HEK293T (cell line): ENCODE measurements around the gene MED7.

ENCODE experiments used
- CTCF ChIA-PET: fragments of 350-600 bp; formaldehyde crosslinking; extraction: SDS; loops from one replicate; lab custom pipeline; 2021; ENCODE audit warnings: antibody characterized with exemption, inconsistent platforms; lab: Yijun Ruan, JAX
- POLR2A ChIA-PET: fragments of 350-600 bp; formaldehyde crosslinking; extraction: SDS; loops from one replicate; lab custom pipeline; 2020; ENCODE audit warnings: antibody characterized with exemption, inconsistent platforms; lab: Yijun Ruan, JAX
- DNase-seq: peaks from one replicate; pipeline ENCODE4 v3.0.0; 2012; ENCODE audit warnings: mixed read lengths; ENCODE audit errors: extremely low spot score
- ARNT ChIP-seq: fragments of 450-650 bp; IDR thresholded peaks from 2 replicates; pipeline ENCODE4 v1.6.1; 2017; ENCODE audit warnings: mild to moderate bottlenecking
- BHLHE40 ChIP-seq: fragments of 450-650 bp; IDR thresholded peaks from 2 replicates; pipeline ENCODE4 v1.6.1; 2016; ENCODE audit warnings: mild to moderate bottlenecking, moderate library complexity, borderline replicate concordance
- CTBP1 ChIP-seq: fragments of 450-650 bp; IDR thresholded peaks from 2 replicates; pipeline ENCODE4 v1.6.1; 2016; ENCODE audit warnings: borderline replicate concordance
- ELF4 ChIP-seq: fragments of 450-650 bp; IDR thresholded peaks from 2 replicates; pipeline ENCODE4 v1.6.1; 2017; ENCODE audit warnings: antibody characterized with exemption
- FOXK2 ChIP-seq: fragments of 450-650 bp; IDR thresholded peaks from 2 replicates; pipeline ENCODE4 v1.6.1; 2016; ENCODE audit warnings: mild to moderate bottlenecking
- HDGF ChIP-seq: fragments of 450-650 bp; IDR thresholded peaks from 2 replicates; pipeline ENCODE4 v1.6.1; 2017; ENCODE audit warnings: antibody characterized with exemption, borderline replicate concordance
- L3MBTL2 ChIP-seq: fragments of 450-650 bp; conservative IDR thresholded peaks from 2 replicates; pipeline ENCODE4 v1.6.1; 2016; ENCODE audit warnings: mild to moderate bottlenecking
- LEF1 ChIP-seq: fragments of 450-650 bp; IDR thresholded peaks from 2 replicates; pipeline ENCODE4 v1.6.1; 2017; ENCODE audit warnings: mild to moderate bottlenecking, borderline replicate concordance
- NFRKB ChIP-seq: fragments of 450-650 bp; IDR thresholded peaks from 2 replicates; pipeline ENCODE4 v1.6.1; 2016; ENCODE audit warnings: mild to moderate bottlenecking, moderate library complexity
- SUZ12 ChIP-seq: fragments of 450-650 bp; IDR thresholded peaks from 2 replicates; pipeline ENCODE4 v1.6.1; 2016; ENCODE audit warnings: mild to moderate bottlenecking
- TARDBP ChIP-seq: fragments of 450-650 bp; IDR thresholded peaks from 2 replicates; pipeline ENCODE4 v1.6.1; 2016
- ZNF384 ChIP-seq: fragments of 450-650 bp; IDR thresholded peaks from 2 replicates; pipeline ENCODE4 v1.6.1; 2016
- TF ChIP-seq, protein P1 (sequence below): fragments of 450-650 bp; IDR thresholded peaks from 2 replicates; pipeline ENCODE4 v1.6.1; 2016

The MED7 gene

DNA sequence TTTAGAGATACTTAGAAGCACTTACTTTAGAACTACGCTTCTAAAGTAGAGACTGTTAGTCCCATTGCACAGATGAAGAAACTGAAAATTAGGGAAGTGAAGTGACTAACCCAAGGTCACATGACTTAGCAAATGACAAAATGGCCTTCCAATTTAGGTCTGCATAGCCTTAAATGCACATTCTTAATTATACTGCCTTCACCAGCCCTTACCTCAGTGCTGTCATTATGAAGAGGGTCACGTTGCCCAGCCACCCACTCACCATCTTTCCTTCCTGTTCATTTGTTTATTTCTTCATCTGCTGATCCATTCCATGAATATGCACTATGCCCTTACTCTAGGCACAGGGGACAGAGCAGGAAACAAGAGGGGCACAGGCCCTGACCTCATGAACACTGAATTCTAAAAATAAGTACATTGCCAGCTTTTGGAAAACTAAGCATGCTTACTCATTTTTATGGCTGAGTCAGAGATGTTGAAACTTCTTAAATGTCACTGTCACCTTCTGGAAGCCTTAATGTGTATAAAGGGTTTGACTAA, 42.5 kb downstream of the MED7 start:
- no peak for DNase-seq
- ChIA-PET CTCF (no interaction called here), POLR2A (no interaction called here)
- no peak for TF ChIP-seq CTBP1
- no peak for TF ChIP-seq NFRKB
- TF ChIP-seq HDGF = no peak
- no peak for TF ChIP-seq FOXK2

DNA sequence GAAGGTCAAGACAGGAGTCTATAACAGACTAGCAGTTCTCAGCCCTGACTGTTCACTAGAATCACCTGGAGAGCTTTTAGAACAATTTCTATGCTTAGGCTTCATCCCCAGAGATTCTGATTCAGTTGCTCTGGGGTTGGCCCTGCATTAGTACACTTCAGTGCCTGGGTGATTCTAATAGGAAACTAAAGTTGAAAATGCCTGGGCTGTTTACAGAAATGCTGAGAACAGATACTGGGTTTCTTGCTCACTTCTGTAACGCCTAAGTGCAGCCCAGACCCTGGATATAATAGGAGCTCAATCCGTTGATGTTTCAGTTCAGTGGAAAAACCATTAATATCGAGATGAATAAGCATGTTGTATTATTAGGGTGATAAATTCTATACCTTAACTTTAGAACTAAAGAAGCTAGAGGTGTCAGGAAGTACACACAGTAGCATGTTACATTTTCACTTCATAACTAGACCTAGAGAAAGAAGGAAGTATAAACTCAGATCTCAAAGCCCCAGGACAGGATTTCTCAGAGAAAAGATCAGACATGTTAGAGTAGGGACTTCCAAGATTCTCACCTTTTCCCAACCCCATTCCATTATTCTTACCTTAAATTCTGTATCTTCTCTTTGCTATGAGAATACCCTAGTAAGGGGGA, 54.2 kb downstream of the MED7 start:
- ChIA-PET POLR2A (no interaction called here), CTCF (no interaction called here)
- no peak for TF ChIP-seq ZNF384
- no peak for TF ChIP-seq L3MBTL2
- no peak for TF ChIP-seq SUZ12
- TF ChIP-seq, protein P1, sequence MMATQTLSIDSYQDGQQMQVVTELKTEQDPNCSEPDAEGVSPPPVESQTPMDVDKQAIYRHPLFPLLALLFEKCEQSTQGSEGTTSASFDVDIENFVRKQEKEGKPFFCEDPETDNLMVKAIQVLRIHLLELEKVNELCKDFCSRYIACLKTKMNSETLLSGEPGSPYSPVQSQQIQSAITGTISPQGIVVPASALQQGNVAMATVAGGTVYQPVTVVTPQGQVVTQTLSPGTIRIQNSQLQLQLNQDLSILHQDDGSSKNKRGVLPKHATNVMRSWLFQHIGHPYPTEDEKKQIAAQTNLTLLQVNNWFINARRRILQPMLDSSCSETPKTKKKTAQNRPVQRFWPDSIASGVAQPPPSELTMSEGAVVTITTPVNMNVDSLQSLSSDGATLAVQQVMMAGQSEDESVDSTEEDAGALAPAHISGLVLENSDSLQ = no peak
- no peak for TF ChIP-seq ELF4
- no peak for TF ChIP-seq ARNT
- no peak for TF ChIP-seq BHLHE40
- TF ChIP-seq LEF1 = no peak
- no peak for TF ChIP-seq NFRKB
- no peak for TF ChIP-seq HDGF
- no peak for TF ChIP-seq TARDBP
- no peak for DNase-seq
